HL-60/S4 treated with retinoic acid at 250 ng/mL for 4 days and 3 days (cell line): ENCODE measurements around the gene RPL41.
"Not testable (repeated sequence)": the region's sequence is repeated elsewhere in the genome, so short reads cannot be mapped to it uniquely, and the experiment has no call there.

ENCODE experiments used
- in situ Hi-C: fragments of 300-500 bp; cut with MboI; formaldehyde crosslinking; loops from 2 replicates; pipeline ENCODE4 v1.7.0; 2022; ENCODE audit warnings: low sequenced_read_pairs

Gene RPL41

GRCh38 chr12:56153678-56154065 lies 37.2 kb downstream of the RPL41 start:
- in situ Hi-C loops, result no loop called here

- in situ Hi-C loops, result no loop called here
These were observed 37.9 kb downstream of the RPL41 start for GRCh38 chr12:56154246-56154771.

- in situ Hi-C loops, result no loop called here
These were observed 38.4 kb downstream of the RPL41 start for GRCh38 chr12:56154818-56155217.

- in situ Hi-C loops, result no loop called here
These were observed 38.9 kb downstream of the RPL41 start for GRCh38 chr12:56155256-56155845.

GRCh38 chr12:56156464-56157200 lies 40.2 kb downstream of the RPL41 start:
- in situ Hi-C loops, result not testable (repeated sequence)

- in situ Hi-C loops, result no loop called here
These were observed 41.0 kb downstream of the RPL41 start for GRCh38 chr12:56157201-56158028.

GRCh38 chr12:56158029-56158925 lies 41.8 kb downstream of the RPL41 start, which contains the start of gene MYL6:
TSS of gene MYL6 (plus strand) at chr12:56158359. CDS start at chr12:56158402, 43 bp downstream.
- in situ Hi-C loops, result no loop called here

GRCh38 chr12:56158926-56159461 lies 42.6 kb downstream of the RPL41 start:
- in situ Hi-C loops, result no loop called here

GRCh38 chr12:56159482-56160192 lies 43.2 kb downstream of the RPL41 start:
- in situ Hi-C loops, result no loop called here

- in situ Hi-C loops, result no loop called here
These were observed 43.8 kb downstream of the RPL41 start for GRCh38 chr12:56160193-56160763.

GRCh38 chr12:56160894-56161689 lies 44.7 kb downstream of the RPL41 start:
- in situ Hi-C loops, result no loop called here

- in situ Hi-C loops, result no loop called here
These were observed 45.4 kb downstream of the RPL41 start for GRCh38 chr12:56161690-56162351.

GRCh38 chr12:56162468-56163290 lies 46.2 kb downstream of the RPL41 start:
- in situ Hi-C loops, result no loop called here

GRCh38 chr12:56163533-56164344 lies 47.3 kb downstream of the RPL41 start:
- in situ Hi-C loops, result no loop called here

- in situ Hi-C loops, result no loop called here
These were observed 47.9 kb downstream of the RPL41 start for GRCh38 chr12:56164345-56164729.

- in situ Hi-C loops, result no loop called here
These were observed 48.9 kb downstream of the RPL41 start for GRCh38 chr12:56165369-56165768.
